ENCODE measurements around the gene MORN3.

Gene MORN3

GRCh38 chr12:121603581-121603980 is 65.9 kb downstream of the MORN3 start:
- H3K27ac ChIP-seq: no peak overlapping the region
- DNase-seq: no peak
- in situ Hi-C loops (cut with HindIII; ENCODE audit: low pct_ligation_motif_present, low sequenced_read_pairs): no loop called here
- H3K4me3 ChIP-seq (ENCODE audit: low read depth, low read length): no peak overlapping the region
- no peak for TF ChIP-seq CTCF (IDR thresholded peaks at IDR 0.05; ENCODE audit: low read depth, low read length, missing control alignments)
- H3K36me3 ChIP-seq (replicated peaks): no peaks in the 10 kb centered on the region
- H3K27me3 ChIP-seq (replicated peaks): no peaks in the 10 kb centered on the region

- in situ Hi-C loops (cut with HindIII; ENCODE audit: low pct_ligation_motif_present, low sequenced_read_pairs): no loop called here
- Histone ChIP-seq H3K27ac (no peak overlapping the region), H3K36me3 (replicated peaks) (no peaks in the 10 kb centered on the region), H3K27me3 (replicated peaks) (no peaks in the 10 kb centered on the region), H3K4me3 (ENCODE audit: low read depth, low read length) (no peak overlapping the region)
- DNase-seq: no peak
- no peak for TF ChIP-seq CTCF (IDR thresholded peaks at IDR 0.05; ENCODE audit: low read depth, low read length, missing control alignments)
Observed at GRCh38 chr12:121602766-121603165, 66.7 kb downstream of the MORN3 start.

- TF ChIP-seq CTCF (IDR thresholded peaks at IDR 0.05; ENCODE audit: low read depth, low read length, missing control alignments): no peak
- in situ Hi-C loops (cut with HindIII; ENCODE audit: low pct_ligation_motif_present, low sequenced_read_pairs): no loop called here
- no peaks in the 10 kb centered on the region for H3K36me3 ChIP-seq (replicated peaks)
- no peak overlapping the region for H3K27ac ChIP-seq
- no peaks in the 10 kb centered on the region for H3K27me3 ChIP-seq (replicated peaks)
- DNase-seq: no peak
- no peak overlapping the region for H3K4me3 ChIP-seq (ENCODE audit: low read depth, low read length)
Observed at GRCh38 chr12:121600702-121601336, 68.6 kb downstream of the MORN3 start.

All from brain microvascular endothelial cell (primary cell).